Stimulated activated naive CD8-positive, alpha-beta T cell treated with anti-CD3 and anti-CD28 coated beads, Interleukin-15, amount 100 ng/mL, for 72 hours (primary cell): ENCODE measurements around the gene DHX16.

ENCODE experiments used
- ATAC-seq: fragments of 150-1000 bp; cut with Tn5 transposase; 2 replicates; pipeline ENCODE4 v1.10.0; 2021; ENCODE audit warnings: mild to moderate bottlenecking, moderate library complexity
- DNase-seq, 2 donors: peaks; one replicate each; pipeline ENCODE4 v3.0.0; 2021 to 2022
- H3K27ac Mint-ChIP-seq, 2 donors: one replicate each; pipeline ENCODE4 v1.8.0; 2022; ENCODE audit warnings: mild to moderate bottlenecking in 2 of 2, mixed read lengths in 2 of 2, moderate library complexity in 2 of 2
- H3K27me3 Mint-ChIP-seq: one replicate; pipeline ENCODE4 v1.8.0; 2022; ENCODE audit warnings: mixed read lengths
- H3K4me1 Mint-ChIP-seq: one replicate; pipeline ENCODE4 v1.8.0; 2022; ENCODE audit warnings: mild to moderate bottlenecking, mixed read lengths
- H3K4me3 Mint-ChIP-seq, 2 donors: one replicate each; pipeline ENCODE4 v1.8.0; 2022; ENCODE audit warnings: mild to moderate bottlenecking in 2 of 2, mixed read lengths in 2 of 2, moderate library complexity in 1 of 2
- H3K9me3 Mint-ChIP-seq, 2 donors: one replicate each; pipeline ENCODE4 v1.8.0; 2022; ENCODE audit warnings: mixed read lengths in 2 of 2

DHX16 gene

GRCh38 chr6:30613251-30614043 is 59.4 kb downstream of the DHX16 start:
- ATAC-seq (no peak), DNase-seq (no peak)
- Mint-ChIP-seq H3K4me3 (peak overlapping the region; percentile 91 to 93), H3K9me3 (no peaks in the 10 kb centered on the region), H3K27me3 (no peaks in the 10 kb centered on the region), H3K4me1 (peaks cover 89% of the 10 kb centered on the region), H3K27ac (peak overlapping the region; percentile 89 to 100)

DNA sequence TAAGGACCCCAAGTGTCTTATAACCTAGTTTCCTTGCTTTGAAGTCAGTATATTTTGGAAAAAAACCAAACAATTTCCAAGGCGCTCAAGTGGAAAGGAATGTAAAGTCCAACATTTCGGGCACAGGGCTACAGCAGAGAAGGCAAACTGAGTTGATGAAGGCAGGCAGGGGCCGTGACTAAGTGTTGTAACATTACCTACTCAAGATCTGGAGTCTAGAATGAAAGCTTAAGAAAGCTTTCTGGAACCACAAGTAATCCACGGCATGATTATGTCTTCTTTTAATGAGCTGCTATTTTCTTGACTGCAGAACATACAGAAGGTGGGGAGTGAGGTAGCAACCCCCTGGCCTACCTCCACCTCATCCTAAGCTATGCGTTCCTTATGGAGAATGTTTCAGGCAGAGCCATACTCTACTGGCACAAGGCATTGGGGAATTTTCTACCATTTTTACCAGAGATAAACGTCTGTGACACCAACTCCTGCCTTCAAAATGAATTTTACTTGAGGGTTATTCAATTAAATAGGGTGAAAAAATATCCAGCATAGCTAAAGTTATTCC is 60.0 kb downstream of the DHX16 start:
- H3K27ac Mint-ChIP-seq: peak overlapping the region; percentile 4 to 5
- no peak for DNase-seq
- H3K27me3 Mint-ChIP-seq: no peaks in the 10 kb centered on the region
- peak overlapping the region in 1 of 2 donors; percentile 91 for H3K4me3 Mint-ChIP-seq
- no peak for ATAC-seq
- H3K4me1 Mint-ChIP-seq: peaks cover 91% of the 10 kb centered on the region
- no peaks in the 10 kb centered on the region for H3K9me3 Mint-ChIP-seq

GRCh38 chr6:30612213-30612612 is 60.6 kb downstream of the DHX16 start:
- Mint-ChIP-seq H3K27me3 (no peaks in the 10 kb centered on the region), H3K9me3 (no peaks in the 10 kb centered on the region), H3K4me3 (no peak overlapping the region), H3K4me1 (peaks cover 93% of the 10 kb centered on the region), H3K27ac (peak overlapping the region in 1 of 2 donors; percentile 16)
- ATAC-seq: no peak
- no peak for DNase-seq

- Mint-ChIP-seq H3K27ac (peak overlapping the region in 1 of 2 donors; percentile 16), H3K4me3 (no peak overlapping the region), H3K27me3 (no peaks in the 10 kb centered on the region), H3K4me1 (peaks cover 89% of the 10 kb centered on the region), H3K9me3 (no peaks in the 10 kb centered on the region)
- ATAC-seq (no peak), DNase-seq (no peak)
Observed at GRCh38 chr6:30611856-30612194, 61.0 kb downstream of the DHX16 start.

DNA sequence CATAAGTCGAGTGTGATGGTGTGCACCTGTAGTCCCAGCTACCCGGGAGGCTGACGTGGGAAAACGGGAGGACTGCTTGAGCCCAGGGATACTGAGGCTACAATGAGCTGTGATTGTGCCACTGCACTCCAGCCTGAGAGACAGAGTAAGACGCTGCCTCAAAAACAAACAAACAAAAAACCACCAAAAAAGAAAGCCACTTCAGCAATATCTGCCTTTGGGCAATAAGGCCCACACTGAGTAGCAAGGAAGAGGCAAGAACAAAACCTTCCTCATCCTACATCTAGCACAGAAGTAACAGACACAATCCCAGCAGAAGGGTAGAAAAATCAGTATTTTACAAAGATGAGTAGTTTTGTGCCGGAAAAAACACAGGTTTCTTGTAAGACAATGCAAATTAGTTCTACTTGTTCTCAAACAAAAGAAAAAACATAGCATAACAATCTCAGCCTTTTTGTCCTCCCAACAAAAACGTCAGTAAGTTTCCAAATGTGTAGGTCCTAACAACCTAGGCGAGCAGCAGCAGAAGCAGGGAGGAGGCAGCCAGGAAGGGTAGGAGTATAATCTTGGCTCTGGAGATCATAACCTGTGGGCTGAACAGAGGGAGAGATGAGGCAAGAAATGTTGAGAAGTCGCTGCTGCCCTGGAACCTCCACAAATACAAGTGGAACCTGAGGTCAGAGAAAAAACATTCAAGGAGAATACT is 61.5 kb downstream of the DHX16 start:
- Mint-ChIP-seq H3K4me3 (peak overlapping the region in 1 of 2 donors; percentile 25), H3K27me3 (no peaks in the 10 kb centered on the region), H3K9me3 (no peaks in the 10 kb centered on the region), H3K27ac (peak overlapping the region in 1 of 2 donors; percentile 60), H3K4me1 (peaks cover 86% of the 10 kb centered on the region)
- no peak for ATAC-seq
- DNase-seq: no peak

- Mint-ChIP-seq H3K27me3 (no peaks in the 10 kb centered on the region), H3K4me3 (no peak overlapping the region), H3K9me3 (no peaks in the 10 kb centered on the region), H3K27ac (peak overlapping the region in 1 of 2 donors; percentile 37), H3K4me1 (peaks cover 75% of the 10 kb centered on the region)
- DNase-seq (no peak), ATAC-seq (no peak)
Observed at GRCh38 chr6:30610065-30610464, 62.7 kb downstream of the DHX16 start.

DNA sequence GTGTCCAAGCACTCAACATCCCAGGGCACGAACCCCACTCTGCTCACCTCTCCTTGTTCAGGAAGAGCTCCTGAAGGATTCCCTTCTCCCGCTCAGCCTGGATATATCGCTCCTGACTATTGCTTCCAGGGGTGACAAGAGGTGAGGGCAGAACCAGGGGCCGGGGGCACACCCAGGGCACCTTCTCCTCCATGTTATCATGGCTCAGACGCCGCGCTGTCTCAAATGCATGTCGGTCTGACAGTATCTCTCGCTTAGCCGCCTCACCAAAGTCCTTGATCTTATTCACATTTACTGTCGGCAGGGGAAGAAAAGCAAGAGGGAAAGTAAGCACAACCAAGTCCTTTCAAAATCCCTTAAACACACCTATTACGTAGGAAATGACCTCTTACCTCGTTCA is 68.8 kb downstream of the DHX16 start:
- DNase-seq (no peak), ATAC-seq (no peak)
- Mint-ChIP-seq H3K4me3 (no peak overlapping the region), H3K27me3 (no peaks in the 10 kb centered on the region), H3K27ac (peak overlapping the region in 1 of 2 donors; percentile 82), H3K4me1 (peaks cover 55% of the 10 kb centered on the region), H3K9me3 (no peaks in the 10 kb centered on the region)
